Psoas muscle (tissue), 8 donors: ENCODE data around the gene LEMD3. TPM values are rescaled to one million over a fixed set of nuclear protein-coding genes. Genes with fewer than 3 reads are reported as not detected.

ENCODE experiments used
- ATAC-seq, 4 donors: fragments of 200-7000 bp; cut with Tn5 transposase; one replicate each; pipeline ENCODE4 v1.9.1; 2020; ENCODE audit warnings: moderate library complexity in 3 of 4, mild to moderate bottlenecking in 2 of 4
- DNase-seq, 2 donors: peaks; one replicate each; pipeline ENCODE4 v3.0.0-alpha.2; 2020
- H3K27ac ChIP-seq: fragments of 200-600 bp; one replicate; pipeline ENCODE4 v1.8.0; 2022
- H3K27me3 ChIP-seq, 3 donors: fragments of 200-600 bp in 1 of 3; one replicate each; pipeline versions ENCODE4 v1.6.1 to v1.8.0; 2013 to 2022; ENCODE audit warnings: low read length in 2 of 3, mild to moderate bottlenecking in 2 of 3, moderate library complexity in 1 of 3; ENCODE audit not compliant: insufficient read depth in 3 of 3
- H3K36me3 ChIP-seq, 2 donors: fragments of 200-600 bp in 1 of 2; one replicate each; pipeline versions ENCODE4 v1.6.1 to v1.8.0; 2013 to 2022; ENCODE audit warnings: low read depth in 1 of 2, mild to moderate bottlenecking in 1 of 2, moderate library complexity in 1 of 2; ENCODE audit not compliant: insufficient read depth in 1 of 2
- H3K4me1 ChIP-seq: fragments of 200-600 bp; one replicate; pipeline ENCODE4 v1.8.0; 2022
- H3K4me3 ChIP-seq: fragments of 200-600 bp; one replicate; pipeline ENCODE4 v1.8.0; 2022; ENCODE audit warnings: mild to moderate bottlenecking
- H3K9me3 ChIP-seq: fragments of 200-600 bp; one replicate; pipeline ENCODE4 v1.8.0; 2022
- CTCF ChIP-seq: fragments of 200-600 bp; IDR thresholded peaks from one replicate; pipeline ENCODE4 v1.8.0; 2022; ENCODE audit warnings: antibody characterized with exemption
- WGBS, 3 donors: extraction: QIAGEN DNeasy Blood & Tissue Kit; methylation state at CpG; one replicate each; pipeline versions ENCODE4 v1.1.6 to v1.1.7; 2013; 5-methylcytosine and 5-hydroxymethylcytosine counted together
- intact Hi-C, 2 donors: fragments of 100-400 bp; cut with DNase I; formaldehyde crosslinking; loops; one replicate each; pipeline versions ENCODE4 v1.11.0 to v1.14.2; 2022
- polyA plus RNA-seq, 3 donors: library from polyadenylated mRNA; stranded (reverse); fragments of 200-250 nt; gene quantifications; one replicate each; pipeline ENCODE4 v1.2.3, GENCODE V29; 2013
- total RNA-seq, 4 donors: library from RNA; stranded (reverse); fragmentation: NEBNext Ultra II Directional in 2 of 4; extraction: Animal tissue kit (Norgen Biotek cat#: 25700) in 2 of 4; gene quantifications; one replicate each; pipeline versions ENCODE4 v1.2.1 to v1.2.4, GENCODE V29; 2021 to 2023
- donor health status: healthy with polysubstance abuse.
- donor health status: DM: no; HTN: no; CAD: no; lungs with moderate emphysema.
- donor health status: Bipolar disorder and iron deficiency.
- donor health status: healthy.
- donor health status: DM: yes; HTN: yes; CAD: no.
- donor health status: DM: no; HTN: no; CAD: no.
- donor health status: DM: no; HTN: no; CAD: no.
- donor health status: DM: yes; HTN: yes; CAD: no.

LEMD3 gene
- total and polyA plus RNA-seq, 7 donors: 5.4 to 17.1 (median 10.4) TPM

- ATAC-seq: no peak
- Histone ChIP-seq H3K27ac (no peak overlapping the region), H3K4me1 (no peaks in the 10 kb centered on the region), H3K27me3 (no peaks in the 10 kb centered on the region), H3K9me3 (no peaks in the 10 kb centered on the region), H3K36me3 (no peaks in the 10 kb centered on the region), H3K4me3 (no peak overlapping the region)
- no peak for DNase-seq
- intact Hi-C loops: no loop called here
- no peak for TF ChIP-seq CTCF
- WGBS, 3 donors: 84 to 91% (median 89%) methylated on average over 4 of the region's 4 CpGs
Observed at GRCh38 chr12:65263777-65264176, 94.4 kb downstream of the LEMD3 start.

- Histone ChIP-seq H3K36me3 (no peaks in the 10 kb centered on the region), H3K27ac (no peak overlapping the region), H3K27me3 (no peaks in the 10 kb centered on the region), H3K4me3 (no peak overlapping the region), H3K9me3 (no peaks in the 10 kb centered on the region), H3K4me1 (no peaks in the 10 kb centered on the region)
- no peak for TF ChIP-seq CTCF
- ATAC-seq (no peak), DNase-seq (no peak)
- intact Hi-C loops: no loop called here
- 88 to 90% (median 88%) methylated on average over 3 of the region's 3 CpGs for WGBS, 3 donors
Observed at GRCh38 chr12:65266408-65266807, 97.0 kb downstream of the LEMD3 start.

- intact Hi-C loops: loop anchor here in 1 of 2 donors (10.0 kb wide), 1 partner anchor 85 kb away; no protein-coding TSS in a partner anchor
- Histone ChIP-seq H3K27me3 (no peaks in the 10 kb centered on the region), H3K4me1 (no peaks in the 10 kb centered on the region), H3K4me3 (no peak overlapping the region), H3K36me3 (no peaks in the 10 kb centered on the region), H3K27ac (no peak overlapping the region), H3K9me3 (no peaks in the 10 kb centered on the region)
- ATAC-seq (no peak), DNase-seq (no peak)
- TF ChIP-seq CTCF: no peak
- 66 to 81% (median 78%) methylated on average over 1 of the region's 1 CpG for WGBS, 3 donors
Observed at GRCh38 chr12:65269603-65270002, 100.2 kb downstream of the LEMD3 start.

- H3K9me3 ChIP-seq: no peaks in the 10 kb centered on the region
- no peaks in the 10 kb centered on the region for H3K36me3 ChIP-seq
- no peaks in the 10 kb centered on the region for H3K27me3 ChIP-seq
- DNase-seq: no peak
- H3K27ac ChIP-seq: no peak overlapping the region
- WGBS, 3 donors: 76 to 80% (median 78%) methylated on average over 7 of the region's 7 CpGs
- peaks cover 2% of the 10 kb centered on the region for H3K4me1 ChIP-seq
- no peak overlapping the region for H3K4me3 ChIP-seq
- intact Hi-C loops: loop anchor here in 1 of 2 donors (10.0 kb wide), 1 partner anchor 90 kb away; no protein-coding TSS in a partner anchor
- TF ChIP-seq CTCF: no peak
- ATAC-seq: no peak
Observed at GRCh38 chr12:65274602-65275272, 105.4 kb downstream of the LEMD3 start.

- DNase-seq (no peak), ATAC-seq (no peak)
- Histone ChIP-seq H3K36me3 (no peaks in the 10 kb centered on the region), H3K4me1 (peaks cover 9% of the 10 kb centered on the region), H3K4me3 (no peak overlapping the region), H3K9me3 (no peaks in the 10 kb centered on the region), H3K27ac (no peak overlapping the region), H3K27me3 (no peaks in the 10 kb centered on the region)
- intact Hi-C loops: loop anchor here in 1 of 2 donors (10.0 kb wide), 1 partner anchor 91 kb away; no protein-coding TSS in a partner anchor
- WGBS, 3 donors: 84 to 91% (median 89%) methylated on average over 3 of the region's 3 CpGs
- no peak for TF ChIP-seq CTCF
Observed at GRCh38 chr12:65275627-65276026, 106.2 kb downstream of the LEMD3 start.
